ENCODE results near the gene NEURL3. TPM values are rescaled to one million over a fixed set of nuclear protein-coding genes. Genes with fewer than 3 reads are reported as not detected.

NEURL3 gene
- total RNA-seq, 1 donor, result 0.27 TPM

Other genes with a start within 250 kb of the NEURL3 start
- 29.1 TPM for gene TMEM127, start 239.4 kb downstream of the NEURL3 start, total RNA-seq
- 156 TPM for gene CIAO1, start 239.1 kb downstream of the NEURL3 start, total RNA-seq
- 149 TPM for gene SNRNP200, start 199.8 kb downstream of the NEURL3 start, total RNA-seq
- gene ITPRIPL1, start 180.0 kb downstream of the NEURL3 start, total RNA-seq, result 17.2 TPM
- 2.2 TPM for gene NCAPH, start 169.6 kb downstream of the NEURL3 start, total RNA-seq
- 37.4 TPM for gene ARID5A, start 31.4 kb upstream of the NEURL3 start, total RNA-seq
- gene KANSL3, start 133.0 kb upstream of the NEURL3 start, total RNA-seq, result 72.7 TPM
- not detected for gene FER1L5, start 137.4 kb upstream of the NEURL3 start, total RNA-seq
- 19.7 TPM for gene LMAN2L, start 234.7 kb upstream of the NEURL3 start, total RNA-seq